Mucosa of stomach (tissue), 1 donor: ENCODE results near the gene ME3.

Experiments
- H3K27me3 ChIP-seq: one replicate; pipeline ENCODE4 v1.7.0; 2013; ENCODE audit warnings: mild to moderate bottlenecking, low read length; ENCODE audit not compliant: control insufficient read depth, insufficient read depth
- H3K36me3 ChIP-seq: one replicate; pipeline ENCODE4 v1.7.0; 2013; ENCODE audit warnings: low read length; ENCODE audit not compliant: control insufficient read depth, insufficient read depth
- H3K4me1 ChIP-seq: one replicate; pipeline ENCODE4 v1.7.0; 2013; ENCODE audit warnings: mild to moderate bottlenecking, low read length; ENCODE audit not compliant: control insufficient read depth, insufficient read depth
- H3K4me3 ChIP-seq: one replicate; pipeline ENCODE4 v1.7.0; 2013; ENCODE audit warnings: low read length
- H3K9ac ChIP-seq: one replicate; pipeline ENCODE4 v1.7.0; 2013; ENCODE audit warnings: mild to moderate bottlenecking, low read length, moderate library complexity
- H3K9me3 ChIP-seq: one replicate; pipeline ENCODE4 v1.7.0; 2013; ENCODE audit warnings: mild to moderate bottlenecking, low read length, moderate library complexity; ENCODE audit not compliant: control insufficient read depth
- donor health status: Pancreatic carcinoma.

ME3 gene

DNA sequence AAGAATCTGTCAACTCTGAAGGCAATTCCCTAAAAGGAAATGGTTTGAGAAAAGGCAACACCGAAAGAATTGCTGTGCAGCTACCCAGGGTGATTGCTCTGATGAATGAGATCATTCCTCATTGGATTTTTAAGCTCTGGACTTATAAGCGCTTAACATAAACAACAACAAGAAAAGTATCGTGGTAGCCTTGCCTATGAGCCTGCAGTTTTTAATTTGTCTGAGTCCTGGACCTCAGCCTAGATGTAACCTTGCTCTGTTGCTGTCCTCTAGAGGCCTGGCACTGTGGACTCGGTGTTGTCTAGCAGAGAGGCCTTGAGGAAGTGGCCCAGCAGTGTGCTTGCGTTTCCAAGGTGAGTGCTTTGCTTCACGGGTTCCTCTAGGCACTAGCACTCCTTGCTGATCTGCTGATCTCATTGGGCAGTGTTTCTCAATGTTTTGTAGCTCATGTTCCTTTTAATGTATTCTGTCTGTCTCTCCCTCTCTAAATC, 277.3 kb downstream of the ME3 start:
- Histone ChIP-seq H3K9me3 (no peaks in the 10 kb centered on the region), H3K4me3 (no peak overlapping the region), H3K9ac (no peak overlapping the region), H3K27me3 (no peaks in the 10 kb centered on the region), H3K36me3 (no peaks in the 10 kb centered on the region), H3K4me1 (no peaks in the 10 kb centered on the region)
